Breast epithelium (tissue), 3 donors: Measurements from ENCODE around the gene ANKK1.

ENCODE experiments used
- CTCF ChIP-seq, 3 donors: fragments of 450-650 bp; IDR thresholded peaks; one replicate each; pipeline ENCODE4 v1.5.1; 2016 to 2017; ENCODE audit warnings: antibody characterized with exemption in 3 of 3, mild to moderate bottlenecking in 3 of 3, moderate library complexity in 3 of 3
- POLR2A ChIP-seq: fragments of 450-650 bp; IDR thresholded peaks from one replicate; pipeline ENCODE4 v1.6.1; 2016; ENCODE audit warnings: antibody characterized with exemption, mild to moderate bottlenecking, moderate library complexity
- POLR2AphosphoS5 ChIP-seq, 3 donors: sonication (generic); formaldehyde crosslinking; IDR thresholded peaks; one replicate each; pipeline ENCODE4 v1.6.1; 2017; ENCODE audit warnings: antibody characterized with exemption in 3 of 3

GRCh38 chr11:113409526-113409925 is 21.9 kb downstream of the ANKK1 start:
- TF ChIP-seq POLR2A (no peak), POLR2AphosphoS5 (IDR thresholded peaks at IDR 0.05) (no peak), CTCF (IDR thresholded peaks at IDR 0.05) (no peak)
